Stimulated activated CD4-positive, alpha-beta T cell treated with anti-CD3 and anti-CD28 coated beads, Interleukin-12 subunit alpha, Interleukin-12 subunit beta, amount 100 ng/mL, for 24 hours (primary cell): ENCODE data around the gene RAPGEF6.
"Not testable (repeated sequence)": the region's sequence is repeated elsewhere in the genome, so short reads cannot be mapped to it uniquely, and the experiment has no call there.

Experiments
- DNase-seq, 2 experiments: peaks; one replicate each; pipeline ENCODE4 v3.0.0-alpha.2; 2020; ENCODE audit warnings: low read depth in 2 of 2

RAPGEF6 gene

DNA sequence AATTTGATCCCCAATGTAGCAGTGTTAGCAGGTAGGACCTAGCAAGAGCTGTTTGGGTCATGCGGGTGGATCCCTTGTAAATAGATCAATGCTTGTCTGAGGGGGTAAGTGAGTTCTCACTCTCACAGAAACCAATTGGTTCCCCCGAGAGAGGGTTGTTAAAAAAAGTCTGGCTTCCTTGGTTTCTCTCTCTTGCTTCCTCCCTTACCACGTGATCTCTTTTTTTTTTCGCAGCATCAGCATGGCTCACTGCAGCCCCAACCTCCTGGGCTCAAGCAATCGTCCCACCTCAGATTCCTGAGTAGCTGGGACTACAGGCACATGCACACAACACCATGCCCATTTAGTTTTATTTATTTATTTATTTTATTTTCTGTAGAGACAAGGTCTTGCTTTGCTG is 26.4 kb downstream of the RAPGEF6 start:
- no peak for DNase-seq

DNA sequence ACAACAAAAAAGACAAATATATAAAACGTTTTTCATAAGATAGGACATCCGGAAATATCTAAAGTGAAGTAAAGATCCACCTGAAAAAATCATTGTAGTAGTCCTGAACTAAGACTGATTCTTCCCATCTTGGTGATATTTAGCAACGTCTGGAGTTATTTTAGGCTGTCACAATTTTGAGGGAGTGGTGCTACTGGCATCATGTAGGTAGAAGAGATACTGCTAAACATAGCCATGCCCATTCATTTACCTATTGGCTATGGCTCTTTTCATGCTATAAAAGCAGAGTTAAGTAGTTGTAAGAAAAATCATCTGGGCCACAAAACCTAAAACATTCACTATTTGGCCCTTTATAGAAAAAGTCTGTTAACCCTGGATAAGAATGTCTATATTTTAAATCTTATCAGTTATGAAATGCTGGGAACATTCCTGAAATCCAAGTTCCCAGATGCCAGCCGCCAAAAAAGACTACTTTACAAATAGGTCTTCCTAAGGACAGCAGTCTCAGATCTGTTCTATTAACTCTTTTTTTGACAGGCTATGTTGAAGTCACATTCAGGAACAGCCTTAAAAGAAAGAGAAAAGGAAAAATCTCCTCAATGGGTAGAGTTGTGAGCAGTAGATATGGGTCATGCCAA is 27.0 kb downstream of the RAPGEF6 start:
- no peak for DNase-seq

DNA sequence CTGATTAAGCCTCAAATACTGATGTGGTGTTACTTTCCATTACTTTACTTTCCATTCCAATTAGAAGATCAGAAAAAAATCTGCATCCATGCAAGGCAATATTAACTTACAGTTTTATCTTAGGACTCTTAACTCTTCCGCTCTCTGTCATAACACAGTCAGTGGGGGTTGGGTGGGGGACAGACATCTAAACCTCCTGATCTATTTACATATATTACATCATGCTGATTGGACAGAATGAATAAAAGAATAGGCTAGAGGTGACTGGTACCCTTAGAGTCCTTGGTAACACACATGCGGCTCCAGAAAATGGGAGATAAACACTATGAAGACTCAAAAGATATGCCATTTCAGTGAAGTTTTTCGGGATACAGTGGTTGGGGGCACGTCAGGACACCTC is 27.6 kb downstream of the RAPGEF6 start:
- no peak for DNase-seq

DNA sequence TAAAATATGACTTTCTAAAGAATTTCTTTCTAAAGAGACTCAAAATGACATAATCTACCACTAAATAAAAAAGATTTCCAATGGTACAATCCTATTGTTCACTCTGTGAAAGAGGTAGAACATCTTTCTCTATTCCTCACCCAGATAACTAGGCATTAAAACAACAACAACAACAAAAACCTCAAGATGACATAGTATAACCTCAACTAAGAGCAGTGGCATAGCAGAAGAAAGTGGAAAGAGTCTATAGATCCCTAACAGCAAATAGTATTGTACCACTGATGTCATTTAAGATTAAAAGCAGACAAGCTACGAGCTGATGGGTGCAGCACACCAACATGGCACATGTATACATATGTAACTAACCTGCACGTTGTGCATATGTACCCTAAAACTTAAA is 29.9 kb downstream of the RAPGEF6 start:
- DNase-seq, result no peak

DNA sequence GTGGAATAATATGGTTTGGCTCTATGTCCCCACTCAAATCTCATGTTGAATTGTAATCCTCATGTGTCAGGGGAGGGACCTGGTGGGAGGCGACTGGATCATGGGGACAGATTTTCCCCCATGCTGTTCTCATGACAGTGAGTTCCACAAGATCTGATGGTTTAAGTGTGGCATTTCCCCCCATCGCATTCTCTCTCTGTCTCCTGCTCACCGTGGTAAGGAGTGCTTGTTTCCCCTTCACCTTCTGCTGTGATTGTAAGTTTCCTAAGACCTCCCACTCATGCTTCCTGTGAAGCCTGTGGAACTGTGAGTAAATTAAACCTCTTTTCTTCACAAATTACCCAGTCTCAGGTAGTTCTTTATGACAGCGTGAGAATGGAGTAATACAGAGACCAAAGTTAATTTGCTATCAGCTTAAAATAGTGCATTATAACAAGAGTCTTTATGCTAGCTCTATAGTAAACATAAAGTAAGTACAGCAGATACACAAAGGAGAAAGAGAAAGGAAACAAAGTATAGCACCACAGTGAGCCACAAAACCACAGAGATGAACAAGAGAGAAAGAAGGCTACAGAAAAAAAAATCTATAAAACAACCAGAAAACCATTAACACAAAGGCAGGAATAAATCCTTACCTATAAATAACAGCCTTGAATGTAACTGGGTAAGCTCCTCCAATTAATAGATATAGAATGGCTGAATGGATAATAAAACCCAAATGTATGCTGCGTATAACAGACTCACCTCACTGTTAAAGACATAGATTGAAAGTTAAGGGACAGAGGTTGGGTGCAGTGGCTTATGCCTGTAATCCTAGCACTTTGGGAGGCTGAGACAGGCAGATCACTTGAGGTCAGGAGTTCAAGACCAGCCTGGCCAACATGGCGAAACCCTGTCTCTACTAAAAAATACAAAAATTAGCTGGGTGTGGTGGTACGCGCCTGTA is 39.7 kb downstream of the RAPGEF6 start:
- no peak for DNase-seq

DNA sequence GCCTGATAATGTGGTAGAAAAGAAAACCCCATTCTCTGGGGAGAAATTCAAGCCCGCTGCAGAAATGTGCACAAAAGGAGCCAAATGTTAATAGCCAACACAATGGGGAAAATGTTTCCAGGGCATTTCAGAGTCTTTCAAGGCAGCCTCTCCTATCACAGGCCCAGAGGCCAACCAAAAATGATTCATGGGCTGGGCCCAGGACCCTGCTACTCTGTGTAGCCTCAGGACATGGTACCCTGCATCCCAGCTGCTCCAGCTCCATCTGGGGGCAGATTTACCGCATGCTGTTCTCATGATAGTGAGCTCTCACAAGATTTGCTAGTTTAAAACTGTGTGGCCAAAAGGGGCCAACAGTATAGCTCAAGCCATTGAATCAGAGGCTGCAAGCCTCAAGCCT is 41.1 kb downstream of the RAPGEF6 start:
- no peak for DNase-seq

DNA sequence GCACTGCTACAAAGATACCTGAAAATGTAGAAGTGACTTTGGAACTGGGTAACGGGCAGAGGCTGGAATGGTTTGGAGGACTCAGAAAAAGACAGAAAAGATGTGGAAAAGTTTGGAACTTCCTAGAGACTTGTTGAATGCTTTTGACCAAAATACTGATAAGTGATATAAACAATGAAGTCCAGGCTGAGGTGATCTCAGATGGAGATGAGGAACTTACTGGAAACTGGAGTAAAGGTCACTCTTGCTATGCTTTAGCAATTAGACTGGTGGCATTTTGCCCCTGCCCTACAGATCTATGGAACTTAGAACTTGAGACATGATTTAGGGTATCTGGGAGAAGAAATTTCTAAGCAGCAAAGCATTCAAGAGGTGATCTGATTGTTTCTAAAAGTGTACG is 41.6 kb downstream of the RAPGEF6 start:
- DNase-seq, result not testable (repeated sequence)

DNA sequence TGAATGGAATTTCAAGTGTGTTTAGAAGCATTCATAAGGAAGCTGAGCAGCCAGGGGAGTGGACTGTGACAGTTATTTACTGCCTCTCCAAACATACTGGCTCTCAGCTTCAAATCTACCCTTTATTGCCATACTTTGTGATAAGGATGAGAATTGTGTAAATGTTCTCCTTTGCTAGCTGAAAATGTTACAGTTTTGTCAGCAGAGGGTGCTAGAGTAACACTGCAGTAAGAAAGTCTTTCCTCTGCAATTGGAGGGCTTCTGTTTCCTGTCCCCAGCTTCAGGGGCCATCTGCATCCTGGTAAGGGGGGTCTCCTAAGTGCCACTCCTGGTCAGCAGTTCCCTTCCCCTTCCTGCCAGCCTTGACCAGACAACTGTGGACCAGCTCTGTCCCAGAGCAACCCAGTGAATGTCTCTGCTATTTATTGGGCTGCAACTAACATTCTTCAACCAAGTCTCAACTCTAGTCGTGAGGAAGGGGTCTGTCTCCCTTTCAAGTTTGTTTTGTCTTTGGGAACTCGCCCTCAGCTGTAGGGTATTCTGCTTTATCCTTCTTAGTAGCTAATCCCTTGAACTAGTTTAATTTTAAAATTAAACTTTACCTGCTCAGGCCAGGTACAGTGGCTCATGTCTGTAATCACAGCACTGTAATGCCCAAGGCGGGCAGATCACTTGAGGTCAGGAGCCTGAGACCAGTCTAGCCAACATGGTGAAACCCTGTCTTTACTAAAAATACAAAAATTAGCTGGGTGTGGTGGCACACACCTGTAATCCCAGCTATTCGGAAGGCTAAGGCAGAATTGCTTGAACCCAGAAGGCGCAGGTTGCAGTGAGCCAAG is 45.3 kb downstream of the RAPGEF6 start:
- no peak for DNase-seq

DNA sequence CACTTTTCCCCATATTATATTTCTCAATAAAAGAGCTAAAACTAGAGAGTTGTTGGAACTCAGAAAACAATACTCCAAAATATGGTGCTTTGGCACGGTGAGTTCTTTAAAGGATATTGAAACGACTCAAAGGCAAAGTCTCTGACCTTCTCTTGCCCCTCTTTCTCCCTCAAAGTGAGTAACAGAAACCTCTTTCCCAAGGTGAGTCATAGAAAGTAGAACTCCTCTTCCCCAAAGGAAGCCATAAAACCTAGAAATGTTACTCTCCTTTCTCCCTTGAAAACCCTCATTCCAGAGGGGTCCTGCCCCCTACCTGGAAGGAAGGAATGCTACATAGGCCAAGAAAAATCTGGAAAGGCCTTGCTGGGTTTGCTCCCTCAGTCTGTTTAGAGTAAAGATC is 47.5 kb downstream of the RAPGEF6 start:
- DNase-seq, result no peak

DNA sequence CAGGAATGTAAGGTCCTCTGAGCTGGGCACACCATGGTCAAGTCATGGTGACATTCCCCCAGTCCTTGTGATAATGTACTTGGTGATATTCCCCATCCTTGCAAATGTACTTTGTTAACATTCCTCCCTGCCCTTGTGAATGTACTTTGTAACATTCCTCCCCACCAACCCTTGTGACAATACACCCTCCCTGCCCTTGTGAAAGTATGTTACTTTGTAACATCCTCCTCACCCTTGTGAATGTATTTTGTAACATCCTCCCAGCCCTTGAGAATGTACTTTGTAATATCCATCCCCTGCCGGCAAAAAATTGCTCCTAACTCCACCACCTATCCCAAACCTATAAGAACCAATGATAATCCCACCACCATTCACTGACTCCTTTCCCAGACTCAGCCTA is 53.3 kb downstream of the RAPGEF6 start:
- no peak for DNase-seq

DNA sequence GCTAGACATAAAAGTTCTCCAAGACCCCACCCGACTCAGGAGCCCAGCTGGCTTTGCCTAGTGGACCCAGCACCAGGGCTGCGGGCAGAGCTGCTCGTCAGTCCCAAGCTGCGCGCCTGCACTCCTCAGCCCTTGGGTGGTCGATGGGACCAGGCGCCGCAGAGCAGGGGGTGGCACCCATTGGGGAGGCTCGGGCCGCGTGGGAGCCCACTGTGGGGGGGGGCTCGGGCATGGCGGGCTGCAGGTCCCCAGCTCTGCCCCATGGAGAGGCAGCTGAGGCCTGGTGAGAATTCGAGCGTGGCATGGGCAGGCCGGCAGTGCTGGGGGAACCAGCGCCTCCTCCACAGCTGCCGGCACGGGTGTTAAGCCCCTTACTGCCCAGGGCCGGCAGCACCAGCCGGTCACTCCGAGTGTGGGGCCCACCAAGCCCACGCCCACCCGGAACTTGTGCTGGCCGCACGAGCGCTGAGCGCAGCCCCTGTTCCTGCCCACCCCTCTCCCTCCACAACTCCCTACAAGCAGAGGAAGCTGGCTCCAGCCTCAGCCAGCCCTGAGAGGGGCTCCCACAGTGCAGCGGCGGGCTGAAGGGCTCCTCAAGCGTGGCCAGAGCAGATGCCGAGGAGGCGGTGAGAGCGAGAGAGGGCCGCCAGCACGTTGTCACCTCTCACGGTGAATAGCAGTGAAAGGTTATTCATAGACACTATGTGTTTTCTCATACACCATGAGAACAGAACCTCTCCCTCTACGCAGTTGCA is 54.9 kb downstream of the RAPGEF6 start:
- DNase-seq, result no peak

DNA sequence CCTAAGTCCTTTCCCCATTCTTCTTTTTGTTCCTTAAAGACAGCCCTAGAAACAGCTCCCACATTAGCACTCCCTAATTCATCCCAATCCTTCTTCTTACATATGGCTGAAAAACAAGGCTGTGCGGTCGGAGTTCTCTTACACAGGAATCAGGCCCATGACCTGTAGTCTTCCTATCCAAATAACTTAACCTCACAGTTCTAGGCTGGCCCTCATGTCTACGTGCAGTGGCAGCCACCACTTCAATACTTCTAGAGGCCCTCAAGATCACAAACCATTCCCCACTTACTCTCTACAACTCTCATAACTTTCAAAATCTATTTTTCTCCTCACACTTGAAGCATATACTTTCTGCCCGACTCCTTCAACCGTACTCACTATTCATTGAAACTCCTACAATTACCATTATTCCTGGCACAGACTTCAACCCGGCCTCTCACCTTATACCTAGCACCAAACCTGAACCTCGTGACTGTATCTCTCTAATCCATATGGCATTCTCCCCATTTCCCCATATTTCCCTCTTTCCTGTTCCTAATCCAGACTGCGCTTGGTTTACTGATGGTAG is 59.3 kb downstream of the RAPGEF6 start:
- no peak for DNase-seq

DNA sequence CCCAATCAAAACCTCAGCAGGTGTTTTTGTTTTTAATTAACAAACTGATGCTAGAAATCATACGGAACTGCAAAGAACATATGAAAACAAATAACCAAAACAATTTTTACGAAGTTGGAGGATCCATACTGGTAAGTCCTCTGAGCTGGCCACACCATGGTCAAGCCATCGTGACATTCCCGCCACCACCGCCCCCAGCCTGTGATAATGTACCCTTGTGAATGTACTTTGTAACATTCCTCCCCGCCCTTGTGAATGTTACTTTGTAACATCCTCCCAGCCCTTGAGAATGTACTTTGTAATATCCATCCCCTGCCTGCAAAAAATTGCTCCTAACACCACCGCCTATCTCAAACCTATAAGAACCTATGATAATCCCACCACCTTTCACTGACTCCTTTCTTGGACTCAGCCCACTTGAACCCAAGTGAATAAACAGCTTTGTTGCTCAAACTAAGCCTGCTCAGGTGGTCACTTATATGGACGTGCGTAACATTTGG is 63.3 kb downstream of the RAPGEF6 start:
- DNase-seq, result no peak

DNA sequence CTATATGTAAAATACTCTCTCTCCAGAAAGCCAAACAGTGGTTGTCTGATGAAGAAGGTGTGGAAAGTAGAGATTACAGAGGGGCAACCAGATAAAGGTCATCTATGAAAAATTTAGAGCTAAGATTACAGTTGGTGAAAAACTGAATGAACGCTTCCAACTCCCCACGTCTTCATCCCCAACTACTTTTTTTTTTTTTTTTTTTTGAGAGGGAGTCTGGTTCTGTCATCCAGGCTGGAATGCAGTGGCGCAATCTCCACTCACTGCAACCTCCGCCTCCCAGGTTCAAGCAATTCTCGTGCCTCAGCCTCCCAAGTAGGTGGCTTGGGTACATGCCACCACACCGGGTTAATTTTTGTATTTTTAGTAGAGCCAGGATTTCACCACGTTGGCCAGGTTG is 64.3 kb downstream of the RAPGEF6 start:
- no peak for DNase-seq

DNA sequence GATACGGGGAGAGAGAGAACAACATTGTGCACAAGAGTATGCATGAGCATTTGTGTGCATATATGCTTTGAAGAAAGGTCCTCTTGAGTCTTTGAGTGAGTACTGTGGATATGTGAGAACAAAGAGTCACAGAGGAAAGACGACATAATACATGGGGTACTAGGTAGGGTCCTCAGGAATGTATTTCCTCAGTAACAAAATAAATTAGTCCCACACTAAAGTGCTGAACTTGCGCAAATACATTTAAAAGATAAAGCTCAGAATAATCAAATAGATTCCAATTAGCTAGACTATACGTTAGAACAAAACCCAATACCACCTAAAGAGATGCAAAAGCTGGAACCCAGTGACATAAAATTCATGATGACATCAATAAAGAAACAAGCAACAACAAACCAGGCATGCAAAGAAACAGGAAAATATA is 70.8 kb downstream of the RAPGEF6 start:
- DNase-seq, result no peak

DNA sequence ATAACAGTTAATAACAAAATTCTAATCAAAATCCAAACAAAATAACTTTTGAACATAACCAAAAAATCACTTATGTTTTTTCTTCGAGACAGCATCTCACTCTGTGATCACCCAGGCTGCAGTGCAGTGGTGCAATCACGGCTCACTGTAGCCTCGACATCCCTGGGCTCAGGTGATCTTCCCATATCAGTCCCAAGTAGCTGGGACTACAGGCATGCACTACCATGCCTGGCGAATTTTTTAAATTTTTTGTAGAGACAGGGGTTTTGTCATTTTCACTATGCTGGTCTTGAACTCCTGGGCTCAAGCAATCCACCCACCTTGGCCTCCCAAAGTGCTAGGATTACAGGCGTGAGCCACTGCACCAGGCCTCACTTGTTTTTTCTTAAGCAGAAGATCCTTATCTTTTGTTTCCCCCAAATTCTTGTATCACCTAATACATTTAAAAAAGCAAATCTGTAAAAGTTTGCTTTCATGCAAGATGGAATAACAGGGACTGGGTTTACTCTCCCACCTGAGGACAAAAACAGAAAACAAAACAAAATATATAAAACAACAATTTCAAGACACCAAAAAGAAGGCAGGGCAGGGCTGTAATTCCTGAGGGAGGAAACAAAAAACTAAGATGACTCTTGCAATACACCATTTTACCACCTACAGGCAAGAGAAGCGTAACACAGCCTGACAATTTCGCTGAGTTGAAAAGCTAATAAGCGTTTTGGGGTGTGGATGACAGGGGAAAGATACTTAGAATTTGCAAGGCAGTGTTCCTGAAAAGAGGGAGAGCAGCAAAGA is 71.4 kb downstream of the RAPGEF6 start:
- no peak for DNase-seq

DNA sequence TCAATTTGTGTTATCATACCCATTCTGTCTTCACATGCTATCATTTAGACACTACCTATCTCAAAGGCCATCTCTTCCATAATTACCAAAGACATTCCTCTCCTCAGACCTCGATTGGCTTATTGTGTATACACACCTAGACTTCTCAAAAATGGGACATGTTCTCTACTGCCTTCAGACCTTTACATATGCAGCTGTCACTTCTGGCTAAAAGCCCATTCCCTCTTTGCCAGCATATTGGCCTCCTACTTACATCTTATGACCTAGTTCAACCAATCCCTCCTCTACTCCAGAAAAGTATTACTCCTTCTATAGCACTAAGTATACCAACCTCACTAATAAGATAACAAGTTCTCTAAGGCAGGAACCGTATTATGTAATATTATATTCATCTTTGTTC is 84.4 kb downstream of the RAPGEF6 start:
- no peak for DNase-seq

DNA sequence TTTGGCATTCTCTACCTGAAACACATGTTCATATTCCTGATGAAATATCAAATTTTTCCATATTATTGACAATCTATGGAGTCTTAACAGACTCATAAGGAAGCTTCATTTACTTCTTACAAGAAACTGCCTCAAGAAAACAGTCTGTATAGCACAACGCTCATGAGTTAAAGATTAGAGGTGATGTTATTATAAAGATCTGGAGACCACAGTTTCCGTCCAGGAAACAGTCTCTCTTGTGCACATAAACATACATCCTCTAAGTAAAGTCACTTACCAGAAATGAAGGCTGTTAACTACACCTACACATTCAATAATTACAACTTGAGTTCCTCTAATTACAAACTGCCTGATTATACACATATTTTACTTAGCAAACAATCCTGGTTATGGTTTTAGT is 86.9 kb downstream of the RAPGEF6 start:
- no peak for DNase-seq

DNA sequence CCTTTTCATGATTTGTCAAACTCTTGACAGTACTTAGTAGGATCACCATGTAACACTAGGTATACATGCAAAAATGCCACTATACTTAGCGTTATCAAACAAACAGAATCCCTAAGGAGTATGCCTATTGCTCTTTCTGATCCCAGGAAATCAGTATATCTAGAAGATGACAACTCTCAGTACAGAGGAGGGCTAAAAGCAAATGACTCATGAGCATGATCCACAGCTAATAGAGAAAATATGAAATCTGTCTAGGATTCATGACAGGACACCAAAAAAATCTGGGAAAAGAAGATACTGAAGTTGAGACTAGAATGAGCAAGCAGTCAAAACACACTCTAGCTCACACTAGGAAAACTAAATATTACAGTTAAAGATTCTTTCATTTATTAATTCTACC is 89.2 kb downstream of the RAPGEF6 start:
- no peak for DNase-seq

DNA sequence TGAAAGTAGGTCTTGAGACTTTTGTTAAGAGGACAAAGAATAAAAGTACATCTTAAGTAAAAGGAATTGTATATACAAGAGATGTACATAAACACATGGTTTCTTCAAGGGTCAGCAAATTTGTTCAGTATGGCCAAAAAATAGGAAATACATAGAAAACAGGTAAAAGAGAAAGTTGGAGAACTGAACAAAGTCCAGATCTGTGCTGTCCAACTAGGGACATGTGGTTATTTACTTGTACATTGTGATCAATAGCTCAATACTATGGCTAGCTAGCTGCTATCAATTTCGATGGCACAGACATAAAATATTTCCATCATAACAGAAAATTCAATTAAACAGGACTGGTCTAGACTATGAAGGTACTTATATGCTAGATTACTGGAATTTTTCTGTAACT is 92.3 kb downstream of the RAPGEF6 start:
- DNase-seq, result no peak
